HEK293 (cell line): ENCODE results near the gene MAGEL2.

Experiments
- BCL11A ChIP-seq: fragments of 450-650 bp; formaldehyde crosslinking; IDR thresholded peaks from 2 replicates; pipeline ENCODE4 v1.5.1; 2016; ENCODE audit warnings: low read depth, missing biosample characterization, missing genetic modification characterization
- HOXD13 ChIP-seq: sonication (generic); formaldehyde crosslinking; IDR thresholded peaks from 2 replicates; pipeline ENCODE4 v1.8.0; 2022; ENCODE audit warnings: missing genetic modification reagents, borderline replicate concordance
- ZNF140 ChIP-seq: fragments of 450-650 bp; formaldehyde crosslinking; IDR thresholded peaks from 2 replicates; pipeline ENCODE4 v1.5.1; 2016; ENCODE audit warnings: missing biosample characterization, missing genetic modification characterization
- ZNF184 ChIP-seq: fragments of 450-650 bp; IDR thresholded peaks from 2 replicates; pipeline ENCODE4 v1.5.1; 2018; ENCODE audit warnings: missing biosample characterization, mild to moderate bottlenecking, missing genetic modification characterization
- ZNF335 ChIP-seq: fragments of 450-650 bp; formaldehyde crosslinking; conservative IDR thresholded peaks from 2 replicates; pipeline ENCODE4 v1.5.1; 2016; ENCODE audit warnings: missing biosample characterization, missing genetic modification characterization
- ZNF416 ChIP-seq: fragments of 450-650 bp; formaldehyde crosslinking; IDR thresholded peaks from 2 replicates; pipeline ENCODE4 v1.5.1; 2016; ENCODE audit warnings: missing biosample characterization, missing genetic modification characterization
- ZNF555 ChIP-seq: fragments of 450-650 bp; formaldehyde crosslinking; conservative IDR thresholded peaks from 2 replicates; pipeline ENCODE4 v1.5.1; 2017; ENCODE audit warnings: missing biosample characterization, mild to moderate bottlenecking, missing genetic modification characterization, inconsistent platforms
- TF ChIP-seq, protein P1 (sequence below): fragments of 450-650 bp; formaldehyde crosslinking; IDR thresholded peaks from 2 replicates; pipeline ENCODE4 v1.5.1; 2016; ENCODE audit warnings: missing biosample characterization, missing genetic modification characterization

DNA sequence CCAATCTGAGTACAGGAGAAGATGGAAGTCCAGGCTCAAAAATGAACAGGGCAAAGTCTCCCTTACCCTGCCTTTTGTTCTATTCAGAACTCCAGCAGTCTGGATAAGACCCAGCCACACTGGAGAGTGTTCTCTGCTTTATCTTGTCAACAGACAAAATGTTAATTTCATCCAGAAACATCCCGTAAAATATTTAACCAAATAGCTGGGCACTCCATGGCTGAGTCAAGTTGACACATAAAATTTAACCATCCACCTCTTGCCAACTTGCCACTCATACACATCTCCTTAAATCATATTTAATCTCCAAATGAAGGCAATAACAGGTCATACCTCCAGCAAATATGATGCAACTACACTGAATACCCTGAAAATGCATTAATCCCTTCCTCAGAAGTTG, 48.6 kb downstream of the MAGEL2 start:
- TF ChIP-seq, protein P1, sequence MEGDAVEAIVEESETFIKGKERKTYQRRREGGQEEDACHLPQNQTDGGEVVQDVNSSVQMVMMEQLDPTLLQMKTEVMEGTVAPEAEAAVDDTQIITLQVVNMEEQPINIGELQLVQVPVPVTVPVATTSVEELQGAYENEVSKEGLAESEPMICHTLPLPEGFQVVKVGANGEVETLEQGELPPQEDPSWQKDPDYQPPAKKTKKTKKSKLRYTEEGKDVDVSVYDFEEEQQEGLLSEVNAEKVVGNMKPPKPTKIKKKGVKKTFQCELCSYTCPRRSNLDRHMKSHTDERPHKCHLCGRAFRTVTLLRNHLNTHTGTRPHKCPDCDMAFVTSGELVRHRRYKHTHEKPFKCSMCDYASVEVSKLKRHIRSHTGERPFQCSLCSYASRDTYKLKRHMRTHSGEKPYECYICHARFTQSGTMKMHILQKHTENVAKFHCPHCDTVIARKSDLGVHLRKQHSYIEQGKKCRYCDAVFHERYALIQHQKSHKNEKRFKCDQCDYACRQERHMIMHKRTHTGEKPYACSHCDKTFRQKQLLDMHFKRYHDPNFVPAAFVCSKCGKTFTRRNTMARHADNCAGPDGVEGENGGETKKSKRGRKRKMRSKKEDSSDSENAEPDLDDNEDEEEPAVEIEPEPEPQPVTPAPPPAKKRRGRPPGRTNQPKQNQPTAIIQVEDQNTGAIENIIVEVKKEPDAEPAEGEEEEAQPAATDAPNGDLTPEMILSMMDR = no peak
- no peak for TF ChIP-seq HOXD13 (CRISPR knock-in tag)
- no peak for TF ChIP-seq ZNF555
- TF ChIP-seq ZNF335 (tag by site-specific recombination) = no peak
- TF ChIP-seq ZNF416 (tag by site-specific recombination) = no peak
- no peak for TF ChIP-seq BCL11A (tag by site-specific recombination)
- no peak for TF ChIP-seq ZNF184 (tag by site-specific recombination)
- TF ChIP-seq ZNF140 (tag by site-specific recombination) = no peak
